IMR-90 (cell line): ENCODE measurements around the gene ZFAND6. TPM values are rescaled to one million over a fixed set of nuclear protein-coding genes. Genes with fewer than 3 reads are reported as not detected.

Source experiments
- ATAC-seq: fragments of 200-7000 bp; cut with Tn5 transposase; 2 replicates; pipeline ENCODE4 v1.9.1; 2020; ENCODE audit warnings: low read depth, mild to moderate bottlenecking, moderate library complexity
- BruUV-seq: library from RNA; stranded (reverse); fragments of 400-500 nt; replicated peaks from 2 replicates; lab custom pipeline; 2021; lab: Mats Ljungman, UMichigan
- CTCF ChIA-PET: fragments of 300-600 bp; formaldehyde crosslinking; extraction: SDS; loops from one replicate; lab custom pipeline; 2021; ENCODE audit warnings: antibody characterized with exemption; lab: Yijun Ruan, JAX
- POLR2A ChIA-PET: fragments of 300-600 bp; sonication (Branson Sonifier 250); formaldehyde crosslinking; loops from one replicate; lab custom pipeline; 2022; ENCODE audit warnings: antibody characterized with exemption; ENCODE audit not compliant: unreplicated experiment; lab: Charles Lee
- DNase-seq: peaks from one replicate; pipeline ENCODE4 v3.0.0; 2013
- H2AFZ ChIP-seq: replicated peaks from 2 replicates; pipeline ENCODE3; 2013; ENCODE audit warnings: low read length, mild to moderate bottlenecking; ENCODE audit not compliant: poor library complexity
- H2AK5ac ChIP-seq: 2 replicates; pipeline ENCODE4 v1.6.1; 2013; ENCODE audit warnings: low read depth, low read length, inconsistent platforms
- H2AK9ac ChIP-seq: replicated peaks from 2 replicates; pipeline ENCODE3; 2013; ENCODE audit warnings: mild to moderate bottlenecking, low read depth, low read length, moderate library complexity; ENCODE audit not compliant: poor library complexity
- H2BK120ac ChIP-seq: 2 replicates; pipeline ENCODE4 v1.6.1; 2013; ENCODE audit warnings: low read depth, low read length, inconsistent platforms
- H2BK15ac ChIP-seq: 3 replicates; pipeline ENCODE4 v1.6.1; 2013; ENCODE audit warnings: low read depth, low read length, inconsistent platforms
- H2BK20ac ChIP-seq: 2 replicates; pipeline ENCODE4 v1.6.1; 2013; ENCODE audit warnings: low read depth, mild to moderate bottlenecking, inconsistent platforms, low read length, moderate library complexity
- H2BK5ac ChIP-seq: 2 replicates; pipeline ENCODE4 v1.6.1; 2013; ENCODE audit warnings: mild to moderate bottlenecking, low read depth, low read length, inconsistent platforms; ENCODE audit not compliant: poor library complexity, severe bottlenecking
- H3K14ac ChIP-seq: replicated peaks from 2 replicates; pipeline ENCODE4 v1.6.1; 2013; ENCODE audit warnings: low read depth, low read length, inconsistent platforms
- H3K18ac ChIP-seq: 2 replicates; pipeline ENCODE4 v1.6.1; 2013; ENCODE audit warnings: low read depth, low read length, control low read depth
- H3K23ac ChIP-seq: 2 replicates; pipeline ENCODE4 v1.6.1; 2013; ENCODE audit warnings: low read depth, low read length, inconsistent platforms
- H3K27ac ChIP-seq: 2 replicates; pipeline ENCODE4 v1.5.1; 2013; ENCODE audit warnings: mild to moderate bottlenecking, control low read depth, low read length; ENCODE audit not compliant: insufficient read depth
- H3K27me3 ChIP-seq: 2 replicates; pipeline ENCODE4 v1.6.1; 2013; ENCODE audit warnings: low read length; ENCODE audit not compliant: control insufficient read depth, insufficient read depth
- H3K36me3 ChIP-seq: 2 replicates; pipeline ENCODE4 v1.6.1; 2013; ENCODE audit warnings: low read length, mixed read lengths; ENCODE audit not compliant: control insufficient read depth, insufficient read depth
- H3K4ac ChIP-seq: 2 replicates; pipeline ENCODE4 v1.6.1; 2013; ENCODE audit warnings: low read depth, low read length, inconsistent platforms
- H3K4me1 ChIP-seq: 2 replicates; pipeline ENCODE4 v1.6.1; 2013; ENCODE audit warnings: low read length, mixed read lengths; ENCODE audit not compliant: control insufficient read depth, insufficient read depth
- H3K4me2 ChIP-seq: 2 replicates; pipeline ENCODE4 v1.6.1; 2013; ENCODE audit warnings: low read depth, mild to moderate bottlenecking, control low read depth, low read length, moderate library complexity
- H3K4me3 ChIP-seq: 2 replicates; pipeline ENCODE4 v1.5.1; 2013; ENCODE audit warnings: low read depth, mild to moderate bottlenecking, control low read depth, low read length, moderate library complexity; ENCODE audit not compliant: insufficient read depth
- H3K56ac ChIP-seq: 2 replicates; pipeline ENCODE4 v1.6.1; 2013; ENCODE audit warnings: low read length, inconsistent platforms; ENCODE audit not compliant: insufficient read depth; ENCODE audit errors: extremely low read depth
- H3K79me1 ChIP-seq, 2 experiments: 2 replicates each; pipeline ENCODE4 v1.6.1; 2013; ENCODE audit warnings: low read length in 2 of 2, inconsistent platforms in 1 of 2, low read depth in 1 of 2
- H3K9ac ChIP-seq: 2 replicates; pipeline ENCODE4 v1.6.1; 2013; ENCODE audit warnings: low read depth, low read length, control low read depth
- H3K9me1 ChIP-seq: 2 replicates; pipeline ENCODE4 v1.6.1; 2013; ENCODE audit warnings: low read length, inconsistent platforms; ENCODE audit not compliant: insufficient read depth
- H3K9me3 ChIP-seq: 2 replicates; pipeline ENCODE4 v1.6.1; 2013; ENCODE audit warnings: low read length; ENCODE audit not compliant: control insufficient read depth, insufficient read depth
- H4K20me1 ChIP-seq: 2 replicates; pipeline ENCODE4 v1.6.1; 2013; ENCODE audit warnings: low read length, inconsistent platforms; ENCODE audit not compliant: insufficient read depth
- H4K5ac ChIP-seq: 2 replicates; pipeline ENCODE4 v1.6.1; 2013; ENCODE audit warnings: mild to moderate bottlenecking, low read depth, low read length, control low read depth
- H4K8ac ChIP-seq, 2 experiments: 2 replicates each; pipeline ENCODE4 v1.6.1; 2013; ENCODE audit warnings: low read depth in 2 of 2, low read length in 2 of 2, control low read depth in 1 of 2, inconsistent platforms in 1 of 2
- H4K91ac ChIP-seq: 2 replicates; pipeline ENCODE4 v1.6.1; 2013; ENCODE audit warnings: low read depth, low read length, inconsistent platforms; ENCODE audit not compliant: insufficient read depth
- CTCF ChIP-seq: conservative IDR thresholded peaks from 2 replicates; pipeline ENCODE4 v1.5.1; 2012; ENCODE audit warnings: mild to moderate bottlenecking, low read depth, low read length, improper control_type of control experiment
- FOS ChIP-seq: fragments of 150-350 bp; IDR thresholded peaks from 2 replicates; pipeline ENCODE4 v1.6.1; 2016; ENCODE audit warnings: low read depth, low read length
- MAZ ChIP-seq: IDR thresholded peaks from 2 replicates; pipeline ENCODE4 v1.6.1; 2012; ENCODE audit warnings: low read depth, mild to moderate bottlenecking, low read length, improper control_type of control experiment, moderate library complexity, borderline replicate concordance
- MXI1 ChIP-seq: IDR thresholded peaks from 2 replicates; pipeline ENCODE4 v1.6.1; 2012; ENCODE audit warnings: low read depth, mild to moderate bottlenecking, low read length, moderate library complexity, borderline replicate concordance
- NFE2L2 ChIP-seq: fragments of 150-350 bp; IDR thresholded peaks from 2 replicates; pipeline ENCODE4 v1.6.1; 2016; ENCODE audit warnings: low read depth, mild to moderate bottlenecking, low read length
- POLR2A ChIP-seq: IDR thresholded peaks from 2 replicates; pipeline ENCODE4 v1.6.1; 2012; ENCODE audit warnings: mild to moderate bottlenecking, low read depth, low read length
- whole genome bisulfite sequencing, 2 experiments: methylation state at CpG; one replicate each; pipeline versions ENCODE4 v1.1.5 to v1.1.7; 2013; ENCODE audit warnings: missing lambda C conversion rate in 2 of 2; ENCODE audit not compliant: insufficient read length in 1 of 2; ENCODE audit errors: extremely low coverage in 2 of 2; 5-methylcytosine and 5-hydroxymethylcytosine counted together
- dilution Hi-C: fragments of 300-500 bp; cut with HindIII; formaldehyde crosslinking; loops from one replicate; pipeline ENCODE4 v1.14.3; 2018; ENCODE audit warnings: low sequenced_read_pairs; ENCODE audit not compliant: unreplicated experiment
- in situ Hi-C: fragments of 300-500 bp; cut with MboI; formaldehyde crosslinking; loops from 3 replicates; pipeline ENCODE4 v1.14.3; 2019; ENCODE audit warnings: low sequenced_read_pairs, inconsistent platforms, mixed read lengths
- intact Hi-C: fragments of 100-400 bp; cut with micrococcal nuclease; formaldehyde crosslinking; loops from 2 replicates; pipeline ENCODE4 v1.10.0; 2022
- polyA plus RNA-seq, 3 experiments: library from polyadenylated mRNA; depleted of rRNA; stranded (reverse); fragments of >200 nt; gene quantifications; 2 replicates each; pipeline ENCODE4 v1.2.3, GENCODE V29; 2012; ENCODE audit warnings: low replicate concordance in 1 of 3
- total RNA-seq: library from RNA; depleted of rRNA; stranded (reverse); fragments of >200 nt; gene quantifications from 2 replicates; pipeline ENCODE4 v1.2.3, GENCODE V29; 2012

The ZFAND6 gene
- total and polyA plus RNA-seq, 2 of the 4 experiments (the other 2 are of a cell fraction) = 77.5 to 96.4 TPM

- Histone ChIP-seq H2BK15ac (no peak overlapping the region), H3K9me1 (peaks cover 12% of the 10 kb centered on the region; the same call in 1 of the 2 replicates), H3K4me3 (no peak overlapping the region), H2AK9ac (no peak overlapping the region), H3K56ac (no peak overlapping the region), H3K9ac (no peak overlapping the region), H3K9me3 (no peaks in the 10 kb centered on the region), H3K36me3 (peaks cover 9% of the 10 kb centered on the region; the same call in 1 of the 2 replicates), H2BK5ac (no peak overlapping the region), H2AFZ (peak overlapping the region; percentile 37), H4K5ac (no peak overlapping the region), H3K27me3 (no peaks in the 10 kb centered on the region), H3K23ac (no peak overlapping the region), H3K4me2 (no peak overlapping the region), H2AK5ac (no peak overlapping the region; the same call in 1 of the 2 replicates), H4K91ac (no peak overlapping the region), H4K20me1 (0 out of 2 replicates have a peak, but pooled peaks cover 8% of the 10 kb centered on the region), H3K4me1 (peaks cover 12% of the 10 kb centered on the region), H3K79me1 (peaks cover 0 to 14% of the 10 kb centered on the region in 2 experiments; a peak in 2 of 4 replicates), H3K18ac (no peak overlapping the region), H3K14ac (no peak overlapping the region), H4K8ac (no peak overlapping the region), H2BK120ac (no peak overlapping the region), H3K27ac (no peak overlapping the region), H2BK20ac (no peak overlapping the region), H3K4ac (no peak overlapping the region)
- ATAC-seq (no peak), DNase-seq (no peak)
- dilution Hi-C loops = no loop called here
- WGBS, 2 experiments = no CpG with 5 or more reads among the region's 12 CpGs
- intact Hi-C loops = loop anchor here (5.0 to 10.0 kb wide), 3 partner anchors 98 to 273 kb away; partner anchors contain the start of gene MTHFS
- ChIA-PET CTCF (interaction anchor here (0.6 kb wide), 1 partner anchor 112 kb away, joined by 3 read pairs; no protein-coding TSS in a partner anchor), POLR2A (no interaction called here)
- no TSS peak for BruUV-seq
- TF ChIP-seq CTCF = no peak
- no peak for TF ChIP-seq NFE2L2
- no peak for TF ChIP-seq FOS
- TF ChIP-seq POLR2A = no peak
- TF ChIP-seq MAZ = no peak
- TF ChIP-seq MXI1 = no peak
- in situ Hi-C loops = loop anchor here (5.0 to 10.0 kb wide), 2 partner anchors 53 to 265 kb away; no protein-coding TSS in a partner anchor
Observed at GRCh38 chr15:80169768-80170357, 110.4 kb downstream of the ZFAND6 start.
